ENCODE data around the gene DTNA.
"Not testable (repeated sequence)": the region's sequence is repeated elsewhere in the genome, so short reads cannot be mapped to it uniquely, and the experiment has no call there.

The DTNA gene

GRCh38 chr18:34709750-34710441 is at the start of gene DTNA:
TSS of gene DTNA (plus strand) at chr18:34710298. CDS start at chr18:34755977, 45,679 bp downstream.
- no peak within 1 kb of the TSS for H3K4me3 ChIP-seq (ENCODE audit: low read depth, low read length)

- H3K4me3 ChIP-seq (ENCODE audit: low read depth, low read length), result no peak overlapping the region
These were observed 49.5 kb upstream of the DTNA start for GRCh38 chr18:34660572-34660971.

GRCh38 chr18:34661464-34662087 is 48.5 kb upstream of the DTNA start:
- H3K4me3 ChIP-seq (ENCODE audit: low read depth, low read length), result no peak overlapping the region

GRCh38 chr18:34676816-34677574 is 33.1 kb upstream of the DTNA start:
- no peak overlapping the region for H3K4me3 ChIP-seq (ENCODE audit: low read depth, low read length)

GRCh38 chr18:34689750-34690149 is 20.3 kb upstream of the DTNA start:
- H3K4me3 ChIP-seq (ENCODE audit: low read depth, low read length), result not testable (repeated sequence)

GRCh38 chr18:34691614-34692013 is 18.5 kb upstream of the DTNA start:
- no peak overlapping the region for H3K4me3 ChIP-seq (ENCODE audit: low read depth, low read length)

GRCh38 chr18:34694591-34695165 is 15.4 kb upstream of the DTNA start:
- no peak overlapping the region for H3K4me3 ChIP-seq (ENCODE audit: low read depth, low read length)

- no peak overlapping the region for H3K4me3 ChIP-seq (ENCODE audit: low read depth, low read length)
These were observed 14.8 kb upstream of the DTNA start for GRCh38 chr18:34695310-34695709.

- no peak overlapping the region for H3K4me3 ChIP-seq (ENCODE audit: low read depth, low read length)
These were observed 13.4 kb upstream of the DTNA start for GRCh38 chr18:34696671-34697070.

- H3K4me3 ChIP-seq (ENCODE audit: low read depth, low read length), result no peak overlapping the region
These were observed 12.9 kb upstream of the DTNA start for GRCh38 chr18:34697233-34697632.

GRCh38 chr18:34697891-34698290 is 12.2 kb upstream of the DTNA start:
- H3K4me3 ChIP-seq (ENCODE audit: low read depth, low read length), result no peak overlapping the region

- H3K4me3 ChIP-seq (ENCODE audit: low read depth, low read length), result no peak overlapping the region
These were observed 8.2 kb upstream of the DTNA start for GRCh38 chr18:34701911-34702310.

- H3K4me3 ChIP-seq (ENCODE audit: low read depth, low read length), result no peak overlapping the region
These were observed 7.3 kb upstream of the DTNA start for GRCh38 chr18:34702814-34703213.

GRCh38 chr18:34704074-34704473 is 6.0 kb upstream of the DTNA start:
- H3K4me3 ChIP-seq (ENCODE audit: low read depth, low read length), result no peak overlapping the region

- no peak overlapping the region for H3K4me3 ChIP-seq (ENCODE audit: low read depth, low read length)
These were observed 5.3 kb upstream of the DTNA start for GRCh38 chr18:34704823-34705222.

GRCh38 chr18:34707670-34708069 is 2.4 kb upstream of the DTNA start:
- no peak overlapping the region for H3K4me3 ChIP-seq (ENCODE audit: low read depth, low read length)

- H3K4me3 ChIP-seq (ENCODE audit: low read depth, low read length), result no peak overlapping the region
These were observed 994 bp upstream of the DTNA start for GRCh38 chr18:34709104-34709503.

- no peak overlapping the region for H3K4me3 ChIP-seq (ENCODE audit: low read depth, low read length)
These were observed 388 bp downstream of the DTNA start for GRCh38 chr18:34710458-34710914.

- H3K4me3 ChIP-seq (ENCODE audit: low read depth, low read length), result no peak overlapping the region
These were observed 836 bp downstream of the DTNA start for GRCh38 chr18:34710934-34711333.

- not testable (repeated sequence) for H3K4me3 ChIP-seq (ENCODE audit: low read depth, low read length)
These were observed 6.0 kb downstream of the DTNA start for GRCh38 chr18:34716111-34716510.

- H3K4me3 ChIP-seq (ENCODE audit: low read depth, low read length), result no peak overlapping the region
These were observed 8.5 kb downstream of the DTNA start for GRCh38 chr18:34718610-34719009.

GRCh38 chr18:34720220-34720619 is 10.1 kb downstream of the DTNA start:
- no peak overlapping the region for H3K4me3 ChIP-seq (ENCODE audit: low read depth, low read length)
